Right lobe of liver (tissue), 4 donors: ENCODE measurements around the gene ZNF521.

Experiments
- POLR2A ChIP-seq: fragments of 450-650 bp; IDR thresholded peaks from one replicate; pipeline ENCODE4 v1.6.1; 2017; ENCODE audit warnings: antibody characterized with exemption, mild to moderate bottlenecking
- TF ChIP-seq, protein P1 (sequence below), 4 donors: fragments of 200-600 bp in 3 of 4; fragments of 450-650 bp in 1 of 4; IDR thresholded peaks; one replicate each; pipeline versions ENCODE4 v1.5.1 to v1.8.0; 2016 to 2022; ENCODE audit warnings: antibody characterized with exemption in 4 of 4, mild to moderate bottlenecking in 2 of 4
- donor health status: DM: no; HTN: no; CAD: no.
- donor health status: DM: no; HTN: no; CAD: no.
- donor health status: DM: no; HTN: yes; CAD: no.

DNA sequence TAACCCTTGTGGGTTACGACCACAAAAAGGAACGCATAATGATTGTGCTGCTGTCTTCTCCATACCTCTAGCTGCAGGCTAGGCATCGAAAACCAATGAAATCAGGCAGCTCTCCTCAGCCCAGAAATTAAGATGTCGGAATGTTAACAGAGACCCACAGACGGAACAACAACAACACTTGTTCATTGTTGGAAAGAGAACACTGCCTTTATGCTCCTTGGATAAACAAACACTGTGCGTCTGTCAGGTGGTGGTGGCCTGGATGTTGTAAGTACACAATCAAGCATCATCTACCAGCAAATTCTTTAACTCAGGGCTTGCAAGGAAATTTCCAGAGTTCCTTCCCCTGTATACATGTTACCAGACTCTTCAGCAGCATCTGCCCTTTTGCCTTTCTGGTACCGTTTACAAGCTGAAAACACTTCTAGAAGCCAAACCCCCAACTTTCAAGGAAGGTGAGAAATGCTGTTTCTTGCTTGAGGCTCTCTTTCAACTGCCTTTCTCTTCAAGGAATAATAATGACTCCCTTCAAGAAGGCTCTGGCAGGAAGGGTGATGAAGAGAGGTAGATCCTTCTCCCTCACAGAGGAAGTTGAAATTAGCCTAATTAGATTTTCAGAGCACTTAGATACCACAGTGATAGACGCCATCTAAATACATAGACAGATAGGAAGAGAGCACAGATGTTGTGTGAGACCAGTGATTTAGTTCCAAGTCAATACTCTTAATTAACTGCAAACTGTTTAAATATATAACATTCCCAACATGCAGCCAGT lies 332.7 kb downstream of the ZNF521 start:
- no peak for TF ChIP-seq POLR2A
- TF ChIP-seq, protein P1, sequence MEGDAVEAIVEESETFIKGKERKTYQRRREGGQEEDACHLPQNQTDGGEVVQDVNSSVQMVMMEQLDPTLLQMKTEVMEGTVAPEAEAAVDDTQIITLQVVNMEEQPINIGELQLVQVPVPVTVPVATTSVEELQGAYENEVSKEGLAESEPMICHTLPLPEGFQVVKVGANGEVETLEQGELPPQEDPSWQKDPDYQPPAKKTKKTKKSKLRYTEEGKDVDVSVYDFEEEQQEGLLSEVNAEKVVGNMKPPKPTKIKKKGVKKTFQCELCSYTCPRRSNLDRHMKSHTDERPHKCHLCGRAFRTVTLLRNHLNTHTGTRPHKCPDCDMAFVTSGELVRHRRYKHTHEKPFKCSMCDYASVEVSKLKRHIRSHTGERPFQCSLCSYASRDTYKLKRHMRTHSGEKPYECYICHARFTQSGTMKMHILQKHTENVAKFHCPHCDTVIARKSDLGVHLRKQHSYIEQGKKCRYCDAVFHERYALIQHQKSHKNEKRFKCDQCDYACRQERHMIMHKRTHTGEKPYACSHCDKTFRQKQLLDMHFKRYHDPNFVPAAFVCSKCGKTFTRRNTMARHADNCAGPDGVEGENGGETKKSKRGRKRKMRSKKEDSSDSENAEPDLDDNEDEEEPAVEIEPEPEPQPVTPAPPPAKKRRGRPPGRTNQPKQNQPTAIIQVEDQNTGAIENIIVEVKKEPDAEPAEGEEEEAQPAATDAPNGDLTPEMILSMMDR (IDR thresholded peaks at IDR 0.05), result no peak
